IMR-90 (cell line): ENCODE results near the gene PLCB4. TPM values are rescaled to one million over a fixed set of nuclear protein-coding genes. Genes with fewer than 3 reads are reported as not detected.

Source experiments
- ATAC-seq: fragments of 200-7000 bp; cut with Tn5 transposase; 2 replicates; pipeline ENCODE4 v1.9.1; 2020; ENCODE audit warnings: low read depth, mild to moderate bottlenecking, moderate library complexity
- BruUV-seq: library from RNA; stranded (reverse); fragments of 400-500 nt; replicated peaks from 2 replicates; lab custom pipeline; 2021; lab: Mats Ljungman, UMichigan
- CTCF ChIA-PET: fragments of 300-600 bp; formaldehyde crosslinking; extraction: SDS; loops from one replicate; lab custom pipeline; 2021; ENCODE audit warnings: antibody characterized with exemption; lab: Yijun Ruan, JAX
- POLR2A ChIA-PET: fragments of 300-600 bp; sonication (Branson Sonifier 250); formaldehyde crosslinking; loops from one replicate; lab custom pipeline; 2022; ENCODE audit warnings: antibody characterized with exemption; ENCODE audit not compliant: unreplicated experiment; lab: Charles Lee
- DNase-seq: peaks from one replicate; pipeline ENCODE4 v3.0.0; 2013
- H2AFZ ChIP-seq: replicated peaks from 2 replicates; pipeline ENCODE3; 2013; ENCODE audit warnings: low read length, mild to moderate bottlenecking; ENCODE audit not compliant: poor library complexity
- H2AK5ac ChIP-seq: 2 replicates; pipeline ENCODE4 v1.6.1; 2013; ENCODE audit warnings: low read depth, low read length, inconsistent platforms
- H2AK9ac ChIP-seq: replicated peaks from 2 replicates; pipeline ENCODE3; 2013; ENCODE audit warnings: mild to moderate bottlenecking, low read depth, low read length, moderate library complexity; ENCODE audit not compliant: poor library complexity
- H2BK120ac ChIP-seq: 2 replicates; pipeline ENCODE4 v1.6.1; 2013; ENCODE audit warnings: low read depth, low read length, inconsistent platforms
- H2BK15ac ChIP-seq: 3 replicates; pipeline ENCODE4 v1.6.1; 2013; ENCODE audit warnings: low read depth, low read length, inconsistent platforms
- H2BK20ac ChIP-seq: 2 replicates; pipeline ENCODE4 v1.6.1; 2013; ENCODE audit warnings: low read depth, mild to moderate bottlenecking, inconsistent platforms, low read length, moderate library complexity
- H2BK5ac ChIP-seq: 2 replicates; pipeline ENCODE4 v1.6.1; 2013; ENCODE audit warnings: mild to moderate bottlenecking, low read depth, low read length, inconsistent platforms; ENCODE audit not compliant: poor library complexity, severe bottlenecking
- H3K14ac ChIP-seq: replicated peaks from 2 replicates; pipeline ENCODE4 v1.6.1; 2013; ENCODE audit warnings: low read depth, low read length, inconsistent platforms
- H3K18ac ChIP-seq: 2 replicates; pipeline ENCODE4 v1.6.1; 2013; ENCODE audit warnings: low read depth, low read length, control low read depth
- H3K23ac ChIP-seq: 2 replicates; pipeline ENCODE4 v1.6.1; 2013; ENCODE audit warnings: low read depth, low read length, inconsistent platforms
- H3K27ac ChIP-seq: 2 replicates; pipeline ENCODE4 v1.5.1; 2013; ENCODE audit warnings: mild to moderate bottlenecking, control low read depth, low read length; ENCODE audit not compliant: insufficient read depth
- H3K27me3 ChIP-seq: 2 replicates; pipeline ENCODE4 v1.6.1; 2013; ENCODE audit warnings: low read length; ENCODE audit not compliant: control insufficient read depth, insufficient read depth
- H3K36me3 ChIP-seq: 2 replicates; pipeline ENCODE4 v1.6.1; 2013; ENCODE audit warnings: low read length, mixed read lengths; ENCODE audit not compliant: control insufficient read depth, insufficient read depth
- H3K4ac ChIP-seq: 2 replicates; pipeline ENCODE4 v1.6.1; 2013; ENCODE audit warnings: low read depth, low read length, inconsistent platforms
- H3K4me1 ChIP-seq: 2 replicates; pipeline ENCODE4 v1.6.1; 2013; ENCODE audit warnings: low read length, mixed read lengths; ENCODE audit not compliant: control insufficient read depth, insufficient read depth
- H3K4me2 ChIP-seq: 2 replicates; pipeline ENCODE4 v1.6.1; 2013; ENCODE audit warnings: low read depth, mild to moderate bottlenecking, control low read depth, low read length, moderate library complexity
- H3K4me3 ChIP-seq: 2 replicates; pipeline ENCODE4 v1.5.1; 2013; ENCODE audit warnings: low read depth, mild to moderate bottlenecking, control low read depth, low read length, moderate library complexity; ENCODE audit not compliant: insufficient read depth
- H3K56ac ChIP-seq: 2 replicates; pipeline ENCODE4 v1.6.1; 2013; ENCODE audit warnings: low read length, inconsistent platforms; ENCODE audit not compliant: insufficient read depth; ENCODE audit errors: extremely low read depth
- H3K79me1 ChIP-seq, 2 experiments: 2 replicates each; pipeline ENCODE4 v1.6.1; 2013; ENCODE audit warnings: low read length in 2 of 2, inconsistent platforms in 1 of 2, low read depth in 1 of 2
- H3K9ac ChIP-seq: 2 replicates; pipeline ENCODE4 v1.6.1; 2013; ENCODE audit warnings: low read depth, low read length, control low read depth
- H3K9me1 ChIP-seq: 2 replicates; pipeline ENCODE4 v1.6.1; 2013; ENCODE audit warnings: low read length, inconsistent platforms; ENCODE audit not compliant: insufficient read depth
- H3K9me3 ChIP-seq: 2 replicates; pipeline ENCODE4 v1.6.1; 2013; ENCODE audit warnings: low read length; ENCODE audit not compliant: control insufficient read depth, insufficient read depth
- H4K20me1 ChIP-seq: 2 replicates; pipeline ENCODE4 v1.6.1; 2013; ENCODE audit warnings: low read length, inconsistent platforms; ENCODE audit not compliant: insufficient read depth
- H4K5ac ChIP-seq: 2 replicates; pipeline ENCODE4 v1.6.1; 2013; ENCODE audit warnings: mild to moderate bottlenecking, low read depth, low read length, control low read depth
- H4K8ac ChIP-seq, 2 experiments: 2 replicates each; pipeline ENCODE4 v1.6.1; 2013; ENCODE audit warnings: low read depth in 2 of 2, low read length in 2 of 2, control low read depth in 1 of 2, inconsistent platforms in 1 of 2
- H4K91ac ChIP-seq: 2 replicates; pipeline ENCODE4 v1.6.1; 2013; ENCODE audit warnings: low read depth, low read length, inconsistent platforms; ENCODE audit not compliant: insufficient read depth
- BHLHE40 ChIP-seq: fragments of 150-350 bp; IDR thresholded peaks from 2 replicates; pipeline ENCODE4 v1.6.1; 2016; ENCODE audit warnings: mild to moderate bottlenecking, low read depth, low read length
- CHD1 ChIP-seq: IDR thresholded peaks from 2 replicates; pipeline ENCODE4 v1.6.1; 2012; ENCODE audit warnings: low read depth, low read length, improper control_type of control experiment
- CTCF ChIP-seq: conservative IDR thresholded peaks from 2 replicates; pipeline ENCODE4 v1.5.1; 2012; ENCODE audit warnings: mild to moderate bottlenecking, low read depth, low read length, improper control_type of control experiment
- ELK1 ChIP-seq: fragments of 150-350 bp; IDR thresholded peaks from 2 replicates; pipeline ENCODE4 v1.6.1; 2016; ENCODE audit warnings: low read depth, mild to moderate bottlenecking, low read length, moderate library complexity, borderline replicate concordance
- FOS ChIP-seq: fragments of 150-350 bp; IDR thresholded peaks from 2 replicates; pipeline ENCODE4 v1.6.1; 2016; ENCODE audit warnings: low read depth, low read length
- MAFK ChIP-seq: IDR thresholded peaks from 2 replicates; pipeline ENCODE4 v1.6.1; 2012; ENCODE audit warnings: low read depth, low read length, improper control_type of control experiment
- MAZ ChIP-seq: IDR thresholded peaks from 2 replicates; pipeline ENCODE4 v1.6.1; 2012; ENCODE audit warnings: low read depth, mild to moderate bottlenecking, low read length, improper control_type of control experiment, moderate library complexity, borderline replicate concordance
- NFE2L2 ChIP-seq: fragments of 150-350 bp; IDR thresholded peaks from 2 replicates; pipeline ENCODE4 v1.6.1; 2016; ENCODE audit warnings: low read depth, mild to moderate bottlenecking, low read length
- POLR2A ChIP-seq: IDR thresholded peaks from 2 replicates; pipeline ENCODE4 v1.6.1; 2012; ENCODE audit warnings: mild to moderate bottlenecking, low read depth, low read length
- RCOR1 ChIP-seq: IDR thresholded peaks from 2 replicates; pipeline ENCODE4 v1.6.1; 2012; ENCODE audit warnings: mild to moderate bottlenecking, low read length, improper control_type of control experiment; ENCODE audit not compliant: insufficient replicate concordance
- RFX5 ChIP-seq: IDR thresholded peaks from 2 replicates; pipeline ENCODE4 v1.8.0; 2012; ENCODE audit warnings: low read depth, mild to moderate bottlenecking, low read length, moderate library complexity
- SMC3 ChIP-seq: fragments of 150-350 bp; IDR thresholded peaks from 2 replicates; pipeline ENCODE4 v1.6.1; 2016; ENCODE audit warnings: low read depth, mild to moderate bottlenecking, antibody characterized with exemption, low read length, moderate library complexity
- USF2 ChIP-seq: fragments of 150-350 bp; IDR thresholded peaks from 2 replicates; pipeline ENCODE4 v1.6.1; 2017; ENCODE audit warnings: mild to moderate bottlenecking, antibody characterized with exemption, low read length, low read depth
- WGBS, 2 experiments: methylation state at CpG; one replicate each; pipeline versions ENCODE4 v1.1.5 to v1.1.7; 2013; ENCODE audit warnings: missing lambda C conversion rate in 2 of 2; ENCODE audit not compliant: insufficient read length in 1 of 2; ENCODE audit errors: extremely low coverage in 2 of 2; 5-methylcytosine and 5-hydroxymethylcytosine counted together
- dilution Hi-C: fragments of 300-500 bp; cut with HindIII; formaldehyde crosslinking; loops from one replicate; pipeline ENCODE4 v1.14.3; 2018; ENCODE audit warnings: low sequenced_read_pairs; ENCODE audit not compliant: unreplicated experiment
- in situ Hi-C: fragments of 300-500 bp; cut with MboI; formaldehyde crosslinking; loops from 3 replicates; pipeline ENCODE4 v1.14.3; 2019; ENCODE audit warnings: low sequenced_read_pairs, inconsistent platforms, mixed read lengths
- intact Hi-C: fragments of 100-400 bp; cut with micrococcal nuclease; formaldehyde crosslinking; loops from 2 replicates; pipeline ENCODE4 v1.10.0; 2022
- polyA plus RNA-seq, 3 experiments: library from polyadenylated mRNA; depleted of rRNA; stranded (reverse); fragments of >200 nt; gene quantifications; 2 replicates each; pipeline ENCODE4 v1.2.3, GENCODE V29; 2012; ENCODE audit warnings: low replicate concordance in 1 of 3
- total RNA-seq: library from RNA; depleted of rRNA; stranded (reverse); fragments of >200 nt; gene quantifications from 2 replicates; pipeline ENCODE4 v1.2.3, GENCODE V29; 2012

The PLCB4 gene
- total and polyA plus RNA-seq, 2 of the 4 experiments (the other 2 are of a cell fraction) = 12.5 to 24.0 TPM

GRCh38 chr20:9411833-9412232 is 342.9 kb downstream of the PLCB4 start:
- ATAC-seq (no peak), DNase-seq (no peak)
- Histone ChIP-seq H2BK20ac (no peak overlapping the region), H2BK15ac (no peak overlapping the region), H2BK120ac (no peak overlapping the region), H3K4me2 (no peak overlapping the region), H3K79me1 (no peaks in the 10 kb centered on the region), H3K18ac (no peak overlapping the region), H3K9me1 (peaks cover 3% of the 10 kb centered on the region; the same call in 1 of the 2 replicates), H3K9me3 (no peaks in the 10 kb centered on the region), H3K27me3 (no peaks in the 10 kb centered on the region), H3K56ac (no peak overlapping the region), H3K4me3 (no peak overlapping the region), H4K5ac (no peak overlapping the region), H3K4me1 (peaks cover 8% of the 10 kb centered on the region), H3K4ac (no peak overlapping the region), H3K27ac (no peak overlapping the region), H3K14ac (no peak overlapping the region), H2AK5ac (0 out of 2 replicates have a peak overlapping the region, but pooled peaks have one; percentile 16), H3K36me3 (peaks cover 9% of the 10 kb centered on the region), H2AK9ac (peak overlapping the region; percentile 28), H2AFZ (no peak overlapping the region), H4K8ac (no peak overlapping the region), H3K9ac (no peak overlapping the region), H4K20me1 (no peaks in the 10 kb centered on the region), H3K23ac (no peak overlapping the region), H2BK5ac (no peak overlapping the region), H4K91ac (no peak overlapping the region)
- CTCF ChIA-PET = interaction anchor here (0.6 kb wide), 1 partner anchor 13 kb away, joined by 4 read pairs; no protein-coding TSS in a partner anchor
- intact Hi-C loops = no loop called here
- dilution Hi-C loops = no loop called here
- POLR2A ChIA-PET = no interaction called here
- BruUV-seq = no TSS peak
- TF ChIP-seq SMC3 = no peak
- no peak for TF ChIP-seq CHD1
- no peak for TF ChIP-seq POLR2A
- TF ChIP-seq RCOR1 = no peak
- no peak for TF ChIP-seq FOS
- no peak for TF ChIP-seq ELK1
- no peak for TF ChIP-seq CTCF
- no peak for TF ChIP-seq MAFK
- no peak for TF ChIP-seq USF2
- TF ChIP-seq BHLHE40 = no peak
- no peak for TF ChIP-seq NFE2L2
- TF ChIP-seq MAZ = no peak
- no peak for TF ChIP-seq RFX5
- in situ Hi-C loops = loop anchor here (25.0 kb wide), 1 partner anchor 500 kb away; no protein-coding TSS in a partner anchor
- no CpG with 5 or more reads among the region's 1 CpG for WGBS, 2 experiments
